GM23338 (cell line): ENCODE measurements around the gene ZYX. TPM values are rescaled to one million over a fixed set of nuclear protein-coding genes. Genes with fewer than 3 reads are reported as not detected.

Source experiments
- ATAC-seq: fragments of 200-7000 bp; cut with Tn5 transposase; 3 replicates; pipeline ENCODE4 v1.9.1; 2020
- DNase-seq: peaks from one replicate; pipeline ENCODE4 v3.0.0-alpha.2; 2015; ENCODE audit warnings: low spot score
- H2AFZ ChIP-seq: fragments of 200-600 bp; sonication (generic); 2 replicates; pipeline ENCODE4 v1.8.0; 2016; ENCODE audit warnings: antibody characterized with exemption, mild to moderate bottlenecking, moderate library complexity
- H3F3A ChIP-seq: fragments of 200-600 bp; sonication (generic); replicated peaks from 2 replicates; pipeline ENCODE4 v1.8.0; 2017; ENCODE audit warnings: antibody characterized with exemption, mixed run types, low read depth
- H3K27ac ChIP-seq: fragments of 200-600 bp; sonication (generic); 2 replicates; pipeline ENCODE4 v1.6.1; 2016; ENCODE audit warnings: low read depth
- H3K27me3 ChIP-seq: fragments of 200-600 bp; sonication (generic); 2 replicates; pipeline ENCODE4 v1.8.0; 2016; ENCODE audit warnings: mild to moderate bottlenecking, mixed run types, moderate library complexity; ENCODE audit not compliant: insufficient read depth
- H3K36me3 ChIP-seq: fragments of 200-600 bp; sonication (generic); 2 replicates; pipeline ENCODE4 v1.8.0; 2016; ENCODE audit warnings: mild to moderate bottlenecking; ENCODE audit not compliant: insufficient read depth
- H3K4me1 ChIP-seq: fragments of 200-600 bp; sonication (generic); 2 replicates; pipeline ENCODE4 v1.8.0; 2016; ENCODE audit warnings: mild to moderate bottlenecking, moderate library complexity; ENCODE audit not compliant: insufficient read depth
- H3K4me2 ChIP-seq: fragments of 200-600 bp; sonication (generic); 2 replicates; pipeline ENCODE4 v1.7.1; 2017; ENCODE audit warnings: mixed run types
- H3K4me3 ChIP-seq: fragments of 200-600 bp; sonication (generic); 2 replicates; pipeline ENCODE4 v1.6.1; 2016; ENCODE audit warnings: mixed run types
- H3K79me2 ChIP-seq: fragments of 200-600 bp; sonication (generic); replicated peaks from 2 replicates; pipeline ENCODE4 v1.8.0; 2017; ENCODE audit warnings: mild to moderate bottlenecking; ENCODE audit not compliant: insufficient read depth
- H3K9me2 ChIP-seq: fragments of 200-600 bp; sonication (generic); 2 replicates; pipeline ENCODE4 v1.8.0; 2017; ENCODE audit not compliant: insufficient read depth
- H4K20me1 ChIP-seq: fragments of 200-600 bp; sonication (generic); replicated peaks from 2 replicates; pipeline ENCODE4 v1.8.0; 2017; ENCODE audit warnings: mild to moderate bottlenecking; ENCODE audit not compliant: insufficient read depth
- H3K27ac Mint-ChIP-seq: 2 replicates; pipeline ENCODE4 v1.8.0; 2020; ENCODE audit warnings: inconsistent platforms, mild to moderate bottlenecking, moderate library complexity, mixed read lengths
- H3K27me3 Mint-ChIP-seq: 3 replicates; pipeline ENCODE4 v1.8.0; 2022; ENCODE audit warnings: low read depth, mild to moderate bottlenecking, moderate library complexity, mixed read lengths, inconsistent platforms; ENCODE audit not compliant: insufficient read depth, poor library complexity
- H3K36me3 Mint-ChIP-seq: 3 replicates; pipeline ENCODE4 v1.8.0; 2021; ENCODE audit warnings: low read depth, mild to moderate bottlenecking, inconsistent platforms, moderate library complexity, mixed read lengths
- H3K4me1 Mint-ChIP-seq: 3 replicates; pipeline ENCODE4 v1.8.0; 2020; ENCODE audit warnings: mild to moderate bottlenecking, inconsistent platforms, mixed read lengths
- H3K4me3 Mint-ChIP-seq: 3 replicates; pipeline ENCODE4 v1.8.0; 2021; ENCODE audit warnings: moderate library complexity, mild to moderate bottlenecking, inconsistent platforms, mixed read lengths
- H3K9me3 Mint-ChIP-seq: 3 replicates; pipeline ENCODE4 v1.8.0; 2020; ENCODE audit warnings: moderate library complexity, mild to moderate bottlenecking, inconsistent platforms, mixed read lengths
- CREB1 ChIP-seq: fragments of 250-450 bp; sonication (Bioruptor Pico); IDR thresholded peaks from 2 replicates; pipeline ENCODE4 v1.5.0; 2020; ENCODE audit warnings: low read depth, mild to moderate bottlenecking, moderate library complexity
- EZH2phosphoT487 ChIP-seq: fragments of 200-600 bp; sonication (generic); IDR thresholded peaks from one replicate; pipeline ENCODE4 v1.8.1; 2018; ENCODE audit warnings: antibody characterized with exemption; ENCODE audit not compliant: unreplicated experiment
- JUNB ChIP-seq: IDR thresholded peaks from one replicate; pipeline ENCODE4 v1.6.1; 2016; ENCODE audit warnings: antibody characterized with exemption; ENCODE audit not compliant: unreplicated experiment
- NANOG ChIP-seq: IDR thresholded peaks from 2 replicates; pipeline ENCODE4 v1.6.1; 2016; ENCODE audit warnings: antibody characterized with exemption, borderline replicate concordance
- STAT1 ChIP-seq: IDR thresholded peaks from one replicate; pipeline ENCODE4 v1.6.1; 2016; ENCODE audit warnings: antibody characterized with exemption; ENCODE audit not compliant: unreplicated experiment
- polyA plus RNA-seq: library from polyadenylated mRNA; unstranded; fragments of >200 nt; fragmentation: Nextera tagmentation; extraction: Ambion mirVana; gene quantifications from 2 replicates; pipeline ENCODE4 v1.2.1, GENCODE V29; 2016
- total RNA-seq: library from RNA; depleted of rRNA; stranded (reverse); fragments of >200 nt; shearing (Covaris generic); gene quantifications from 2 replicates; pipeline ENCODE4 v1.2.3, GENCODE V29; 2014
- TF ChIP-seq, protein P1 (sequence below), 2 experiments: fragments of 200-600 bp in 1 of 2; sonication (generic) in 1 of 2; conservative IDR thresholded peaks; 2 replicates each; pipeline versions ENCODE4 v1.5.1 to v1.6.1; 2016 to 2017; ENCODE audit warnings: antibody characterized with exemption in 2 of 2, low read depth in 2 of 2, mild to moderate bottlenecking in 2 of 2, moderate library complexity in 1 of 2

ZYX gene
- total and polyA plus RNA-seq, 2 experiments from 2014 or later = 111 to 141 TPM

DNA sequence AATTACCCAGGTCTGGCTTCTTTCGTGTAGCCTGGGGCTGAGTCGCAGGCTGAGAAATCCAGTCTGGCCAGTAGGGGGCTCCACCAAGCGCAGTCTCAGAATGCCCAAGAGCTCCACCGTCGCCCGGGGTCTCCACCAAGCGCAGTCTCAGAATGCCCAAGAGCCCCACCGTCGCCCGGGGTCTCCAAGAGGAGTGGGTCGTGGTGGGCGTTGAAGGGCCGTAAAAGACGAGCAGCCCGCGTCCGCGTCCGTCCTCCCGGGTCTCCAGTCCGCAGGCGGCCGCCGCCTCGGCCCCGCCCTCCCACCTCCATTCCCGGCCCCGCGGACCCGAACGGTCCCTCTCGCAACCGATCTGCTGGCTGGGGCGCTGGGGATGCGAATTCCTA lies 892 bp upstream of the ZYX start:
- peaks cover 4% of the 10 kb centered on the region for H3K27me3 Mint-ChIP-seq
- Histone ChIP-seq H3K27me3 (no peaks in the 10 kb centered on the region), H3K4me1 (peaks cover 29% of the 10 kb centered on the region), H3F3A (peaks cover 12% of the 10 kb centered on the region; the same call in 1 of the 2 replicates), H2AFZ (peak overlapping the region; percentile 72), H3K4me3 (peak overlapping the region; percentile 99), H4K20me1 (peaks cover 28% of the 10 kb centered on the region), H3K4me2 (peak overlapping the region; percentile 95), H3K79me2 (peaks cover 46% of the 10 kb centered on the region), H3K9me2 (no peaks in the 10 kb centered on the region), H3K36me3 (peaks cover 7% of the 10 kb centered on the region; the same call in 1 of the 2 replicates), H3K27ac (peak overlapping the region; percentile 99)
- no peaks in the 10 kb centered on the region; the same call in 2 of the 3 replicates for H3K9me3 Mint-ChIP-seq
- DNase-seq (peak; percentile 92), ATAC-seq (peak; percentile 67)
- H3K4me3 Mint-ChIP-seq = peak overlapping the region; percentile 73
- H3K27ac Mint-ChIP-seq = peak overlapping the region; percentile 76; the same call in 1 of the 2 replicates
- peaks cover 34% of the 10 kb centered on the region for H3K4me1 Mint-ChIP-seq
- H3K36me3 Mint-ChIP-seq = peaks cover 11% of the 10 kb centered on the region; the same call in 2 of the 3 replicates
- TF ChIP-seq JUNB (no peak), EZH2phosphoT487 (no peak), NANOG (no peak)
- TF ChIP-seq, protein P1, sequence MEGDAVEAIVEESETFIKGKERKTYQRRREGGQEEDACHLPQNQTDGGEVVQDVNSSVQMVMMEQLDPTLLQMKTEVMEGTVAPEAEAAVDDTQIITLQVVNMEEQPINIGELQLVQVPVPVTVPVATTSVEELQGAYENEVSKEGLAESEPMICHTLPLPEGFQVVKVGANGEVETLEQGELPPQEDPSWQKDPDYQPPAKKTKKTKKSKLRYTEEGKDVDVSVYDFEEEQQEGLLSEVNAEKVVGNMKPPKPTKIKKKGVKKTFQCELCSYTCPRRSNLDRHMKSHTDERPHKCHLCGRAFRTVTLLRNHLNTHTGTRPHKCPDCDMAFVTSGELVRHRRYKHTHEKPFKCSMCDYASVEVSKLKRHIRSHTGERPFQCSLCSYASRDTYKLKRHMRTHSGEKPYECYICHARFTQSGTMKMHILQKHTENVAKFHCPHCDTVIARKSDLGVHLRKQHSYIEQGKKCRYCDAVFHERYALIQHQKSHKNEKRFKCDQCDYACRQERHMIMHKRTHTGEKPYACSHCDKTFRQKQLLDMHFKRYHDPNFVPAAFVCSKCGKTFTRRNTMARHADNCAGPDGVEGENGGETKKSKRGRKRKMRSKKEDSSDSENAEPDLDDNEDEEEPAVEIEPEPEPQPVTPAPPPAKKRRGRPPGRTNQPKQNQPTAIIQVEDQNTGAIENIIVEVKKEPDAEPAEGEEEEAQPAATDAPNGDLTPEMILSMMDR (conservative IDR thresholded peaks at IDR 0.05; ENCODE audit: low read depth in 2 of 2) = peak; percentile 75 to 90

DNA sequence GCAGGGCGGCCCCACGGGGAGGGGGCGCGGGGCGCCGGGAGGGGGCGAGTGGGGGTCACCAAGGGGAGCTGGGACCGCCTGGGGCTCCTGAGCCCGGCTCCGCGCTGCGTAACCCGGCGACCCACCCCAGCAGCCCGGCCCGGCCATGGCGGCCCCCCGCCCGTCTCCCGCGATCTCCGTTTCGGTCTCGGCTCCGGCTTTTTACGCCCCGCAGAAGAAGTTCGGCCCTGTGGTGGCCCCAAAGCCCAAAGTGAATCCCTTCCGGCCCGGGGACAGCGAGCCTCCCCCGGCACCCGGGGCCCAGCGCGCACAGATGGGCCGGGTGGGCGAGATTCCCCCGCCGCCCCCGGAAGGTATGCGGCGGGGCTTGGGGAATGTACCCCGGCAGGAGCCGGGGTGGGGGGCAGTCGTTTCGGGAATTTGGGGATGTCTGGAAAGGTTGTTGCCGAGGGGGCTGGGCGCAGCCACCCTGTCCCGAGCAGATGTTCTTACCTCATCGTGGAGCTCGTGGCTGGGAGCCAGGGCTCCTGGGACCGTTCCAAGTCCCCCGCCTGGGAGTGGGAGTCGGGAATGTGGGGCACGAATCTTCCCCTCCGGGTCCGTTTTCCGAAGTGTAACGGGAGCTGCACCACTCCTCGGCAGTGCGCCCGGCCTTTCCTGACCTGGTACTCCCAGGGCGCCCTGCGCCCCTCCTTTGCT lies 431 bp downstream of the ZYX start:
- Histone ChIP-seq H3K9me2 (no peaks in the 10 kb centered on the region), H3K4me1 (peaks cover 29% of the 10 kb centered on the region), H3F3A (peaks cover 20% of the 10 kb centered on the region; the same call in 1 of the 2 replicates), H2AFZ (no peak overlapping the region), H3K36me3 (peaks cover 7% of the 10 kb centered on the region; the same call in 1 of the 2 replicates), H3K27me3 (no peaks in the 10 kb centered on the region), H3K27ac (peak overlapping the region; percentile 63), H3K4me3 (peak overlapping the region; percentile 99), H4K20me1 (peaks cover 31% of the 10 kb centered on the region), H3K4me2 (peak overlapping the region; percentile 95), H3K79me2 (peaks cover 58% of the 10 kb centered on the region)
- no peak for TF ChIP-seq CREB1 (CRISPR knock-in tag)
- no peak for TF ChIP-seq EZH2phosphoT487
- no peak for TF ChIP-seq STAT1
- DNase-seq (no peak), ATAC-seq (peak; percentile 1)
- Mint-ChIP-seq H3K4me1 (peaks cover 27% of the 10 kb centered on the region), H3K27ac (0 out of 2 replicates have a peak overlapping the region, but pooled peaks have one; percentile 8), H3K36me3 (peaks cover 11% of the 10 kb centered on the region; the same call in 2 of the 3 replicates), H3K9me3 (no peaks in the 10 kb centered on the region), H3K4me3 (peak overlapping the region; percentile 74), H3K27me3 (peaks cover 4% of the 10 kb centered on the region)
